ELR (cell line): ENCODE measurements around the gene MERTK.
"Not testable (repeated sequence)": the region's sequence is repeated elsewhere in the genome, so short reads cannot be mapped to it uniquely, and the experiment has no call there.

Source experiments
- DNase-seq: peaks from one replicate; pipeline ENCODE4 v3.0.0-alpha.2; 2015; ENCODE audit warnings: low read depth

MERTK gene

GRCh38 chr2:111910609-111911277 is 12.3 kb downstream of the MERTK start:
- no peak for DNase-seq

- not testable (repeated sequence) for DNase-seq
These were observed 13.0 kb downstream of the MERTK start for GRCh38 chr2:111911295-111911977.

GRCh38 chr2:111912547-111912946 is 14.1 kb downstream of the MERTK start:
- no peak for DNase-seq

GRCh38 chr2:111917106-111917505 is 18.7 kb downstream of the MERTK start:
- DNase-seq = no peak

GRCh38 chr2:111918383-111918806 is 20.0 kb downstream of the MERTK start:
- DNase-seq = peak; percentile 58

GRCh38 chr2:111919365-111919764 is 21.0 kb downstream of the MERTK start:
- peak; percentile 30 for DNase-seq

- DNase-seq = peak; percentile 32
These were observed 21.6 kb downstream of the MERTK start for GRCh38 chr2:111919794-111920608.

- no peak for DNase-seq
These were observed 24.9 kb downstream of the MERTK start for GRCh38 chr2:111923276-111923804.

- no peak for DNase-seq
These were observed 26.3 kb downstream of the MERTK start for GRCh38 chr2:111924617-111925107.

GRCh38 chr2:111927723-111928122 is 29.3 kb downstream of the MERTK start:
- DNase-seq = no peak

GRCh38 chr2:111930409-111930808 is 32.0 kb downstream of the MERTK start:
- DNase-seq = no peak

GRCh38 chr2:111930875-111931274 is 32.5 kb downstream of the MERTK start:
- DNase-seq = peak; percentile 75

- DNase-seq = no peak
These were observed 34.5 kb downstream of the MERTK start for GRCh38 chr2:111932841-111933291.

- not testable (repeated sequence) for DNase-seq
These were observed 35.5 kb downstream of the MERTK start for GRCh38 chr2:111933900-111934299.

GRCh38 chr2:111936881-111937280 is 38.5 kb downstream of the MERTK start:
- DNase-seq = no peak

- DNase-seq = no peak
These were observed 40.0 kb downstream of the MERTK start for GRCh38 chr2:111938392-111938791.

GRCh38 chr2:111940333-111941196 is 42.2 kb downstream of the MERTK start:
- no peak for DNase-seq

GRCh38 chr2:111941531-111941930 is 43.1 kb downstream of the MERTK start:
- no peak for DNase-seq

GRCh38 chr2:111944531-111945210 is 46.3 kb downstream of the MERTK start:
- DNase-seq = no peak

GRCh38 chr2:111945444-111946293 is 47.3 kb downstream of the MERTK start:
- no peak for DNase-seq
